ENCODE results near the gene RCBTB2. TPM values are rescaled to one million over a fixed set of nuclear protein-coding genes. Genes with fewer than 3 reads are reported as not detected.
A peak's percentile ranks its signal among the peaks of the same experiment; 100 is the strongest.

RCBTB2 gene
- total RNA-seq, 1 donor from 2014 or later = 20.1 TPM

DNA sequence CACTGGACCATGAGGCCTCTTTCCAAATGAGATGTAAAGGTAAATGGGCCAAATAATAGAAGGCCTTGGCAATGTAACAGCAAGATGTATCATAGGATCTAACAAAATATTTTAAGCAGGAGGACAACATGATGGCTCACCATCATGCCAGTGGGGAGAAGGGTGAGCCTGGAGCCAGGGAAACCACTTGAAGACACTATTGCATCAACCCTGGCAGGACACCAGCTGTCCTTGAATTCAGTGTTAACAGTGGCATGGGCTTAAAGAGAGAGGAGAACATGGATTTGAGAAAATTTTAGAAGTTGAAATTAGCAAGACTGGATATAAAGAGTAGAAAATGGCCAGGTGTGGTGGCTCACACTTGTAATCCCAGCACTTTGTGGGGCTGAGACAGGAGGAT lies 6.7 kb upstream of the RCBTB2 start:
- Histone ChIP-seq H3K27ac (no peak overlapping the region), H3K27me3 (ENCODE audit: low read depth) (no peaks in the 10 kb centered on the region), H3K4me3 (no peak overlapping the region), H3K9me3 (no peaks in the 10 kb centered on the region), H3K4me1 (peaks cover 15% of the 10 kb centered on the region), H3K36me3 (no peaks in the 10 kb centered on the region)
- DNase-seq = no peak
- peak in 1 of 2 donors; percentile 39 for ATAC-seq
- TF ChIP-seq, protein P1, sequence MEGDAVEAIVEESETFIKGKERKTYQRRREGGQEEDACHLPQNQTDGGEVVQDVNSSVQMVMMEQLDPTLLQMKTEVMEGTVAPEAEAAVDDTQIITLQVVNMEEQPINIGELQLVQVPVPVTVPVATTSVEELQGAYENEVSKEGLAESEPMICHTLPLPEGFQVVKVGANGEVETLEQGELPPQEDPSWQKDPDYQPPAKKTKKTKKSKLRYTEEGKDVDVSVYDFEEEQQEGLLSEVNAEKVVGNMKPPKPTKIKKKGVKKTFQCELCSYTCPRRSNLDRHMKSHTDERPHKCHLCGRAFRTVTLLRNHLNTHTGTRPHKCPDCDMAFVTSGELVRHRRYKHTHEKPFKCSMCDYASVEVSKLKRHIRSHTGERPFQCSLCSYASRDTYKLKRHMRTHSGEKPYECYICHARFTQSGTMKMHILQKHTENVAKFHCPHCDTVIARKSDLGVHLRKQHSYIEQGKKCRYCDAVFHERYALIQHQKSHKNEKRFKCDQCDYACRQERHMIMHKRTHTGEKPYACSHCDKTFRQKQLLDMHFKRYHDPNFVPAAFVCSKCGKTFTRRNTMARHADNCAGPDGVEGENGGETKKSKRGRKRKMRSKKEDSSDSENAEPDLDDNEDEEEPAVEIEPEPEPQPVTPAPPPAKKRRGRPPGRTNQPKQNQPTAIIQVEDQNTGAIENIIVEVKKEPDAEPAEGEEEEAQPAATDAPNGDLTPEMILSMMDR (IDR thresholded peaks at IDR 0.05) = no peak
- intact Hi-C loops (cut with DNase I) = no loop called here

DNA sequence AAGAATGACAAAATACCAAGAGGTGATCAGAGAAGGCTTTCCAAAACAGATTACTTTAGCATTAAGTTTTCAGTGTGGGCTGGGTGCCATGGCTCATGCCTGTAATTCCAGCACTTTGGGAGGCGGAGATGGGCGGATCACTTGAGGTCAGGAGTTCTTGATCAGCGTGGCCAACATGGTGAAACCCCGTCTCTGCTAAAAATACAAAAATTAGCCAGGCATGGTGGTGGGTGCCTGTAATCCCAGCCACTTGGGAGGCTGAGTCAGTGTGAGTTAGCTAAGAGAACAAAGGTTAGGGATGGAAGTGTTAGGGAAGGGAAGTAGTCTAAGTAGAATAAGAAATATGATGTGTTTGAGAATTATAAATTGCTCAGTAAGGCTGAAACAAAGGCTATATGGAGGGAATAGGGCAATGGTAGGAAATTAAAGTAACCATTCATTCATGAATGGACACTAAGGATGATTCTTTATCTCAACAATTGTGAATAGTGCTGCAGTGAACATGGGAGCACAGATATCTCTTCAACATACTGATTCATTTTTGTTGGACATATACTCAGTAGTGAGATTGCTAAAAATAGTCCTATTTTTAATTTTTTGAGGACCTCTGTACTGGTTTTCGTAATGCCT lies 3.9 kb upstream of the RCBTB2 start:
- Histone ChIP-seq H3K36me3 (no peaks in the 10 kb centered on the region), H3K9me3 (no peaks in the 10 kb centered on the region), H3K27me3 (ENCODE audit: low read depth) (no peaks in the 10 kb centered on the region), H3K4me3 (no peak overlapping the region), H3K4me1 (peaks cover 15% of the 10 kb centered on the region), H3K27ac (no peak overlapping the region)
- intact Hi-C loops (cut with DNase I) = no loop called here
- ATAC-seq (no peak), DNase-seq (no peak)
- TF ChIP-seq, protein P1 (IDR thresholded peaks at IDR 0.05) = no peak

DNA sequence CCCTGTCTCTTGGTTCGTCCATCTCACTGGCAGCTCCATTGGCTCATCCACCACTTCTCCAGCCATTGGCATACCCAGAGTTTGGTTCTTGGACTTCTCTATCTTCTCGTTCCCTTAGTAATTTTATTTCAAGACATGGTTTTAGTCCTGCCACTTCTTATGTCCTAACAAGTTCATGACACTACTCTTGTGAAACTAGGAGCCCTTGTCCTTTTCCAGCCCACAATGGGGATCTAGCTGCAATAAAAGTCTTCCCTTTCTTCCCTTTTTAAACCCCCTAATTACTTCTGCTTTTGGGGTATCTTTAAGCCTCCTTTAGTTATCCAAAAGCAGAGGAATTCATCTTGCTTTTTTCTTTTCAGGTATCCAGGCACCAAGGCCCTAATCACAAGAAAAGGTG lies 2.9 kb upstream of the RCBTB2 start:
- intact Hi-C loops (cut with DNase I) = no loop called here
- no peak for ATAC-seq

DNA sequence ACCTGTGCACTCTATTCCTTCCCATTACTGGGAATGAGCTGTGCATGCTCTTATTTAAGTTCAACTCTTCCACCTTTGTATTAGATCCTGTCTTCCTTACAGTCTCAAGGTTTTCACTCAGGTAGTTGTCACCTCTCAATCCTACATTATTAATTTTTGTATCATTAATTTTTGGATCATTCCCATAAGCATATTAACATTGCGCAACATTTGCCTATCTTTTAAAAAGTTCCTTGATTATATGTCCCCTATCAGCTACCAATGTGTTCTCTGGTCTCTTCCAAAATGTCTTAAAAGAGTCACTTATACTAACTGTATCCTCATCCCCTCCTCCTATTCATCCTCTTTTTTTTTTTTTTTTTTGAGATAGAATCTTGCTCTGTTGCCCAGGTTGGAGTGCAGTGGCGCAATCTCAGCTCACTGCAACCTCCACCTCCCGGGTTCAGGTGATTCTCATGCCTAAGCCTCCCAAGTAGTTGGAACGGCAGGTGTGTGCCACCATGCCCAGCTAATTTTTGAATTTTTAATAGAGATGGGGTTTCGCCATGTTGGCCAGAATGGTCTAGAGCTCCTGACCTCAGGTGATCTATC lies 2.1 kb upstream of the RCBTB2 start:
- Histone ChIP-seq H3K4me1 (peaks cover 21% of the 10 kb centered on the region), H3K4me3 (no peak overlapping the region), H3K36me3 (no peaks in the 10 kb centered on the region), H3K27ac (peak overlapping the region; percentile 98), H3K27me3 (ENCODE audit: low read depth) (no peaks in the 10 kb centered on the region), H3K9me3 (no peaks in the 10 kb centered on the region)
- TF ChIP-seq, protein P1 (IDR thresholded peaks at IDR 0.05) = no peak
- DNase-seq = no peak
- ATAC-seq = no peak
- intact Hi-C loops (cut with DNase I) = no loop called here

More for the DNA sequence above, 2.9 kb upstream of the RCBTB2 start:
- DNase-seq = no peak
- no peaks in the 10 kb centered on the region for H3K9me3 ChIP-seq
- no peaks in the 10 kb centered on the region for H3K27me3 ChIP-seq (ENCODE audit: low read depth)
- H3K36me3 ChIP-seq = no peaks in the 10 kb centered on the region
- H3K4me3 ChIP-seq = no peak overlapping the region
- H3K27ac ChIP-seq = no peak overlapping the region
- TF ChIP-seq, protein P1 (IDR thresholded peaks at IDR 0.05) = no peak
- peaks cover 21% of the 10 kb centered on the region for H3K4me1 ChIP-seq

DNA sequence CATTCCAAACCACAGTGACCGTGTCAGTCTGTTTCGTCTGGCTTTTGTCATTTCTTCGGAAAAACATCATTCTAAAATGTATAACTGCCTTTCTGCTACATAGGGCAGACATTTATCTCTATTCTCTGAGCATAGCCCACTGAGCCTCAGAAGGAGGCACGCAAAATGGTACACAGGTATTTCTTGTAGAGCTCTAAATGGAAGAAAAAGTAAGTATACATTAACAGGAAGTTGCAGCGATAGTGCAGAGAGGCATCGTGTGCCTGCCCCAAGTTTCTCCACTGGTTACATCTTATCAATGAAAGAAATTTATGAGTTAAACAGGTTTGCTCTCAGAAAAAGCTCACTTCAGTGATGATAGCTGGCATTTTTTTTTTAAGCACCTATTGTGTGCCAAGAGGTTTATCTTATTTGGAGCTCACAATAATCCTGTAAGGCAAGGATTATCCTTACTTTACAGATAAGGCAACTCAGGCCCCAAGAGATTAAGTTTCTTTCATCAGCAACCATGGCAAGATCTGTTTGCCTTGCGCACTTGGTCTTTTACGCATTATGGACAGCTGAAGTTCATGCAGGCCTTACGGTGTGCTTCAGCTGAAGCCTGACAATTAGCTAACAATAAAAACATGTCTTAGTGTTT lies 1.2 kb upstream of the RCBTB2 start:
- peaks cover 21% of the 10 kb centered on the region for H3K4me1 ChIP-seq
- H3K9me3 ChIP-seq = no peaks in the 10 kb centered on the region
- ATAC-seq = no peak
- TF ChIP-seq, protein P1 (IDR thresholded peaks at IDR 0.05) = no peak
- no peak overlapping the region for H3K4me3 ChIP-seq
- no peaks in the 10 kb centered on the region for H3K27me3 ChIP-seq (ENCODE audit: low read depth)
- H3K27ac ChIP-seq = peak overlapping the region; percentile 98
- DNase-seq = no peak
- intact Hi-C loops (cut with DNase I) = no loop called here
- H3K36me3 ChIP-seq = no peaks in the 10 kb centered on the region

Measured in lower lobe of right lung (tissue), 2 donors.